SU-DHL-6 (cell line): ENCODE data around the gene CLK4.

Experiments used
- EZH2phosphoT487 ChIP-seq: fragments of 200-600 bp; sonication (generic), shearing (Covaris generic); conservative IDR thresholded peaks from 2 replicates; pipeline ENCODE4 v1.6.1; 2018; ENCODE audit warnings: mild to moderate bottlenecking, antibody characterized with exemption, low read length, moderate library complexity, mixed read lengths
- TF ChIP-seq, protein P1 (sequence below): fragments of 200-600 bp; sonication (generic); IDR thresholded peaks from one replicate; pipeline ENCODE4 v1.5.1; 2017; ENCODE audit warnings: antibody characterized with exemption, mild to moderate bottlenecking, low read length, moderate library complexity; ENCODE audit not compliant: insufficient read depth, poor library complexity, severe bottlenecking

DNA sequence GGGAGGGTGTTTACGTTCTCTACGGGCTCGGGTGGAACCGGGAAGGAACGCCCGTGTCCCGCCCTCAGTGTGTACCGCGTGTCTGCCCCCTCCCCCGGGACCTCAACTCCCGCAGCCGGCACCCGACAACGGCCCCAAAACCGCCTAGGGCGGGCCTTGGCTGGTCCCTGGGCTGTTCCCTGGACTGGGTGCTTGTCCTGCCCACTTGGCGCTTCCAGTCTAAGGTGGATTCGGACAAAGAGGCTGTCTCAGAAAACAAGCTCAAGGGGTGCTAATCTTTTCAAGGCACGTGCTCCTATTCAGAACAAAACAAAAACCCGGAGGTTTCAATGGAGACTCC lies 379 bp upstream of the CLK4 start:
- TF ChIP-seq, protein P1, sequence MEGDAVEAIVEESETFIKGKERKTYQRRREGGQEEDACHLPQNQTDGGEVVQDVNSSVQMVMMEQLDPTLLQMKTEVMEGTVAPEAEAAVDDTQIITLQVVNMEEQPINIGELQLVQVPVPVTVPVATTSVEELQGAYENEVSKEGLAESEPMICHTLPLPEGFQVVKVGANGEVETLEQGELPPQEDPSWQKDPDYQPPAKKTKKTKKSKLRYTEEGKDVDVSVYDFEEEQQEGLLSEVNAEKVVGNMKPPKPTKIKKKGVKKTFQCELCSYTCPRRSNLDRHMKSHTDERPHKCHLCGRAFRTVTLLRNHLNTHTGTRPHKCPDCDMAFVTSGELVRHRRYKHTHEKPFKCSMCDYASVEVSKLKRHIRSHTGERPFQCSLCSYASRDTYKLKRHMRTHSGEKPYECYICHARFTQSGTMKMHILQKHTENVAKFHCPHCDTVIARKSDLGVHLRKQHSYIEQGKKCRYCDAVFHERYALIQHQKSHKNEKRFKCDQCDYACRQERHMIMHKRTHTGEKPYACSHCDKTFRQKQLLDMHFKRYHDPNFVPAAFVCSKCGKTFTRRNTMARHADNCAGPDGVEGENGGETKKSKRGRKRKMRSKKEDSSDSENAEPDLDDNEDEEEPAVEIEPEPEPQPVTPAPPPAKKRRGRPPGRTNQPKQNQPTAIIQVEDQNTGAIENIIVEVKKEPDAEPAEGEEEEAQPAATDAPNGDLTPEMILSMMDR: no peak
- TF ChIP-seq EZH2phosphoT487: no peak
